Mononuclear cell (primary cell): Measurements from ENCODE around the gene HTT-AS. TPM values are rescaled to one million over a fixed set of nuclear protein-coding genes. Genes with fewer than 3 reads are reported as not detected.
"Not testable (repeated sequence)": the region's sequence is repeated elsewhere in the genome, so short reads cannot be mapped to it uniquely, and the experiment has no call there.

Experiments used
- H3K27me3 ChIP-seq: 2 replicates; pipeline ENCODE4 v1.6.0; 2011; ENCODE audit warnings: low read length, control low read depth; ENCODE audit not compliant: insufficient read depth
- H3K4me1 ChIP-seq: 2 replicates; pipeline ENCODE4 v1.5.1; 2011; ENCODE audit warnings: mild to moderate bottlenecking, low read length, control low read depth; ENCODE audit not compliant: insufficient read depth
- H3K4me3 ChIP-seq: 2 replicates; pipeline ENCODE4 v1.5.1; 2011; ENCODE audit warnings: mild to moderate bottlenecking, low read length, moderate library complexity
- H3K9me3 ChIP-seq: 2 replicates; pipeline ENCODE4 v1.5.1; 2011; ENCODE audit warnings: low read depth, mild to moderate bottlenecking, control low read depth, low read length
- total RNA-seq: library from RNA; depleted of rRNA; stranded (reverse); fragments of >200 nt; gene quantifications from one replicate; pipeline ENCODE4 v1.2.3, GENCODE V29; 2012

The HTT-AS gene
- total RNA-seq, 1 donor: not detected

DNA sequence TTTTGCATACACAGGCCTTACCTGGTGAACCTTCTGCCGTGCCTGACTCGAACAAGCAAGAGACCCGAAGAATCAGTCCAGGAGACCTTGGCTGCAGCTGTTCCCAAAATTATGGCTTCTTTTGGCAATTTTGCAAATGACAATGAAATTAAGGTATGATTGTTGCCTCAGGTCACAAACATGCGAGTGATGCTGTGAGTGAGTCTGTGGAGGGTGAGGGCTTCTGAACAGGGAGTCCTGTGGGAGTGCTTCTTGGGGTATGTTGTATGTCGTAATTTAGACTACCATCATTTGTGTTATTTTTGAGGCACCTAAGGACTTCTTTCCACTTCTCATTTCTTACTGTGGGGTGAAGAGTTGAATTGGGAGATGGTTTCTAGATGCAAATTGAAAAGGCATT lies 32.9 kb upstream of the HTT-AS start:
- Histone ChIP-seq H3K9me3 (no peaks in the 10 kb centered on the region), H3K4me1 (peaks cover 5% of the 10 kb centered on the region), H3K4me3 (no peak overlapping the region), H3K27me3 (no peaks in the 10 kb centered on the region)

- H3K9me3 ChIP-seq: no peaks in the 10 kb centered on the region
- H3K27me3 ChIP-seq: no peaks in the 10 kb centered on the region
- H3K4me1 ChIP-seq: peaks cover 5% of the 10 kb centered on the region
- no peak overlapping the region for H3K4me3 ChIP-seq
Measured at GRCh38 chr4:3106339-3107186, 32.2 kb upstream of the HTT-AS start.

- Histone ChIP-seq H3K4me1 (no peaks in the 10 kb centered on the region), H3K27me3 (no peaks in the 10 kb centered on the region), H3K4me3 (no peak overlapping the region), H3K9me3 (no peaks in the 10 kb centered on the region)
Measured at GRCh38 chr4:3098346-3098745, 24.0 kb upstream of the HTT-AS start.

DNA sequence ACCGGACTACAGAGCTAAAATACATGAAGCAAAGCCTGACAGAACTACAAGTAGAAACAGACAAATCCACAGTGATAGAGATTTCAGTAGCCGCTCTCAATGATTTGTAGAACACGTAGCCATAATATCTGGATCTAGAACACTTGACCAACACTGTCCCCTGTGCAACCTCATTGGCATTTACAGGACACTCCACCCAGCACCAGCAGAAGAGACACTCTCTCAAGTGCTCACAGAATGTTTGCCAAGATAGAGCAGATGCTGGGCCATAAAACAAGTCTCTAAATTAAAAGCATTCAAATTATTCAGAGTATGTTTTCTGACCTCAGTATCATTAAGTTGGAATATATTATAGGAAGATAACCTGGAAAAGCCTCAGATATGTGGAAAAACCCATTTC lies 21.9 kb upstream of the HTT-AS start:
- no peaks in the 10 kb centered on the region for H3K27me3 ChIP-seq
- H3K4me1 ChIP-seq: no peaks in the 10 kb centered on the region
- H3K4me3 ChIP-seq: no peak overlapping the region
- no peaks in the 10 kb centered on the region for H3K9me3 ChIP-seq

DNA sequence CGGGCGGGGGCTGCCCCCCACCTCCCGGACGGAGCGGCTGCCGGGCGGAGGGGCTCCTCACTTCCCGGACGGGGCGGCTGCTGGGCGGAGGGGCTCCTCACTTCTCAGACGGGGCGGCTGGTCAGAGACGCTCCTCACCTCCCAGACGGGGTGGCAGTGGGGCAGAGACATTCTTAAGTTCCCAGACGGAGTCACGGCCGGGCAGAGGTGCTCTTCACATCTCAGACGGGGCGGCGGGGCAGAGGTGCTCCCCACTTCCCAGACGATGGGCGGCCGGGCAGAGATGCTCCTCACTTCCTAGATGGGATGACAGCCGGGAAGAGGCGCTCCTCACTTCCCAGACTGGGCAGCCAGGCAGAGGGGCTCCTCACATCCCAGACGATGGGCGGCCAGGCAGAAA lies 20.4 kb upstream of the HTT-AS start:
- H3K27me3 ChIP-seq, H3K4me3 ChIP-seq: not testable (repeated sequence)

GRCh38 chr4:3091464-3091863 lies 17.1 kb upstream of the HTT-AS start:
- H3K4me1 ChIP-seq: no peaks in the 10 kb centered on the region
- no peaks in the 10 kb centered on the region for H3K27me3 ChIP-seq
- no peak overlapping the region for H3K4me3 ChIP-seq
- no peaks in the 10 kb centered on the region for H3K9me3 ChIP-seq

More for the DNA sequence above, 20.4 kb upstream of the HTT-AS start:
- H3K9me3 ChIP-seq, H3K4me1 ChIP-seq: not testable (repeated sequence)

GRCh38 chr4:3087115-3087797 lies 12.9 kb upstream of the HTT-AS start:
- no peaks in the 10 kb centered on the region for H3K9me3 ChIP-seq
- H3K4me3 ChIP-seq: no peak overlapping the region
- peaks cover 9% of the 10 kb centered on the region for H3K4me1 ChIP-seq
- H3K27me3 ChIP-seq: no peaks in the 10 kb centered on the region

DNA sequence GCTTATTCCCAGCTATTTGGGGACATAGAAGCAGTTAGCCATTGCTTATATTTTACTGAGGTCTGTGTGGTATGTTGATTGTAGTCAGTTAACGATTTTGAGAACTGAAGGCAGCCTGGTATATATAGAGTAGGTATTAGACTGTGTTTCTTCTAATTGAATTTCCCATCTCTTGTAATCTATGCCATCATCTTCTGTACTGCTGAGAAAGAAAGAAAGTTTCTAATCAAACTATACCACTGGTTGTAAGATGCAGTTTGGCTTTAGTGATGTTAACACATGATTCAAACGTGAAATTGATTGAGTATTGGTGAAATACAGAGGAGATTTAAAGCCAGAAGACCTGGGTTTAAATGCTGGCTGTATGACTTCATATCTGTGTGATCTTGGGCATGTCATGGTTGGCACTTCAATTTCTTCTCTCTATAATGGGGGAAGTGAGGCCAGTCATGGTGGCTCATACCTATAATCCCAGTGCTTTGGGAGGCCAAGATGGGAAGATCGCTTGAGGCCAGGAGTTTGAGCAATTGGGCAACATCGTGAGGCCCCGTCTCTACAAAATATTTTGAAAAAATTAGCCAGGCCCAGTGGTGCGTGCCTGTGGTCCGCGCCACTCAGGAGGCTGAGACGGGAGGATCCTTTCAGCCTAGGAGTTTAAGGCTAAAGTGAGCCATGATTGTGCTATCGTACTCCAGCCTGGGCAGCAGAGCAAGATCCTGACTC lies 11.8 kb upstream of the HTT-AS start:
- H3K9me3 ChIP-seq: no peaks in the 10 kb centered on the region
- H3K27me3 ChIP-seq: no peaks in the 10 kb centered on the region
- H3K4me3 ChIP-seq: no peak overlapping the region
- peaks cover 9% of the 10 kb centered on the region for H3K4me1 ChIP-seq

- Histone ChIP-seq H3K4me3 (no peak overlapping the region), H3K4me1 (peaks cover 24% of the 10 kb centered on the region), H3K9me3 (no peaks in the 10 kb centered on the region), H3K27me3 (no peaks in the 10 kb centered on the region)
Measured at GRCh38 chr4:3083732-3084131, 9.4 kb upstream of the HTT-AS start.

DNA sequence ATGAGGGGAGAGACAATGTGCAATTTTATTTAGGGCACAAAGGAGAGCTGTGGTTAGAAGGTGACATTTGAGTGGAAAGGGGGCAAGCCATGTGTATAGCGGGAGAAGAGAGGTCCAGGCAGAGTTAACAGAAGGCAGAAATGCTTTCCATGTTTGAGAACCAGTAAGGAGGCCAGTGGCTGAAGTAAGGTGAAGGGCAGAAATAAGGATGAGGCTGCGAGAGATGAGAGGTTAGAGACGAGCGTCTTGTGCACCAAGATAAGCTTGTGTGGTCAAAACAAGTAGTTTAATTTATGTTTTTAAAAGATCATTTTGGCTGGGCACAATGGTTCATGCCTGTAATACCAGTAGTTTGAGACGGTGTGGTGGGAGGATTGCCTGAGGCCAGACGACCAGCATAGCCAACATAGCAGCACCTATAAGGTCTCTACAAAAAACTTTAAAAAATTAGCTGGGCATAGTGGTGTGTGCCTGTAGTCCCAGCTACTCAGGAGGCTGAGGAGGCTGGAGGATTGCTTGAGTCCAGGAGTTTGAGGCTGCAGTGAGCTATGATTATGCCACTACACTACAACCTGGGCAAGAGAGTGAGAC lies 8.7 kb upstream of the HTT-AS start:
- Histone ChIP-seq H3K4me3 (no peak overlapping the region), H3K4me1 (peaks cover 30% of the 10 kb centered on the region), H3K9me3 (no peaks in the 10 kb centered on the region), H3K27me3 (no peaks in the 10 kb centered on the region)

GRCh38 chr4:3079694-3080123 lies 5.4 kb upstream of the HTT-AS start:
- Histone ChIP-seq H3K4me1 (peaks cover 52% of the 10 kb centered on the region), H3K27me3 (no peaks in the 10 kb centered on the region), H3K9me3 (no peaks in the 10 kb centered on the region), H3K4me3 (no peak overlapping the region)

GRCh38 chr4:3077796-3078195 lies 3.5 kb upstream of the HTT-AS start:
- Histone ChIP-seq H3K9me3 (no peaks in the 10 kb centered on the region), H3K27me3 (no peaks in the 10 kb centered on the region), H3K4me1 (peaks cover 58% of the 10 kb centered on the region), H3K4me3 (no peak overlapping the region)

DNA sequence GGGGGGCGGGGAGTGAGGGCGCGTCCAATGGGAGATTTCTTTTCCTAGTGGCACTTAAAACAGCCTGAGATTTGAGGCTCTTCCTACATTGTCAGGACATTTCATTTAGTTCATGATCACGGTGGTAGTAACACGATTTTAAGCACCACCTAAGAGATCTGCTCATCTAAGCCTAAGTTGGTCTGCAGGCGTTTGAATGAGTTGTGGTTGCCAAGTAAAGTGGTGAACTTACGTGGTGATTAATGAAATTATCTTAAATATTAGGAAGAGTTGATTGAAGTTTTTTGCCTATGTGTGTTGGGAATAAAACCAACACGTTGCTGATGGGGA lies 1.3 kb upstream of the HTT-AS start:
- peaks cover 58% of the 10 kb centered on the region for H3K4me1 ChIP-seq
- no peaks in the 10 kb centered on the region for H3K9me3 ChIP-seq
- no peaks in the 10 kb centered on the region for H3K27me3 ChIP-seq
- peak overlapping the region; percentile 61 for H3K4me3 ChIP-seq

- peak overlapping the region; percentile 63 for H3K4me3 ChIP-seq
- H3K4me1 ChIP-seq: peaks cover 56% of the 10 kb centered on the region
- no peaks in the 10 kb centered on the region for H3K9me3 ChIP-seq
- no peaks in the 10 kb centered on the region for H3K27me3 ChIP-seq
Measured at GRCh38 chr4:3074846-3075651, 711 bp upstream of the HTT-AS start.
